OCI-LY7 (cell line): ENCODE results near the gene DAB1. TPM values are rescaled to one million over a fixed set of nuclear protein-coding genes. Genes with fewer than 3 reads are reported as not detected.

Experiments
- BruUV-seq: library from RNA; stranded (reverse); fragments of 400-500 nt; replicated peaks from 2 replicates; lab custom pipeline; 2021; lab: Mats Ljungman, UMichigan
- CTCF ChIA-PET: fragments of 300-600 bp; sonication (Branson Sonifier 250); formaldehyde crosslinking; loops from one replicate; lab custom pipeline; 2022; ENCODE audit warnings: antibody characterized with exemption; ENCODE audit not compliant: unreplicated experiment; lab: Charles Lee
- POLR2A ChIA-PET: fragments of 300-600 bp; sonication (Branson Sonifier 250); formaldehyde crosslinking; loops from one replicate; lab custom pipeline; 2022; ENCODE audit warnings: antibody characterized with exemption; lab: Charles Lee
- DNase-seq: peaks from one replicate; pipeline ENCODE4 v3.0.0-alpha.2; 2015; ENCODE audit warnings: low spot score
- H2AFZ ChIP-seq: fragments of 200-600 bp; sonication (generic), shearing (Covaris generic); 2 replicates; pipeline ENCODE4 v1.6.1; 2014; ENCODE audit warnings: mild to moderate bottlenecking, antibody characterized with exemption, low read length, moderate library complexity
- H3K27ac ChIP-seq: fragments of 200-600 bp; sonication (generic); 2 replicates; pipeline ENCODE4 v1.5.1; 2014; ENCODE audit warnings: mixed run types, low read depth, mild to moderate bottlenecking, moderate library complexity, low read length, inconsistent platforms; ENCODE audit not compliant: poor library complexity, severe bottlenecking
- H3K36me3 ChIP-seq: fragments of 200-600 bp; sonication (generic); 2 replicates; pipeline ENCODE4 v1.6.1; 2014; ENCODE audit warnings: mild to moderate bottlenecking, antibody characterized with exemption, low read length, moderate library complexity, mixed read lengths; ENCODE audit not compliant: insufficient read depth
- H3K4me1 ChIP-seq: fragments of 200-600 bp; sonication (generic); 2 replicates; pipeline ENCODE4 v1.5.1; 2014; ENCODE audit warnings: mild to moderate bottlenecking, low read length; ENCODE audit not compliant: insufficient read depth, poor library complexity, severe bottlenecking
- H3K4me2 ChIP-seq: fragments of 200-600 bp; sonication (generic); 2 replicates; pipeline ENCODE4 v1.6.1; 2014; ENCODE audit warnings: mild to moderate bottlenecking, low read length
- H3K4me3 ChIP-seq: fragments of 200-600 bp; sonication (generic); 2 replicates; pipeline ENCODE4 v1.5.1; 2014; ENCODE audit warnings: mild to moderate bottlenecking, low read depth, low read length; ENCODE audit not compliant: poor library complexity, severe bottlenecking
- H3K79me2 ChIP-seq: fragments of 200-600 bp; sonication (generic); 2 replicates; pipeline ENCODE4 v1.6.1; 2016; ENCODE audit warnings: low read depth, mild to moderate bottlenecking, low read length, moderate library complexity, mixed read lengths; ENCODE audit not compliant: insufficient read depth
- H3K9me2 ChIP-seq: fragments of 200-600 bp; sonication (generic); 2 replicates; pipeline ENCODE4 v1.6.1; 2016; ENCODE audit warnings: mild to moderate bottlenecking, low read length, mixed read lengths; ENCODE audit not compliant: insufficient read depth
- H3K9me3 ChIP-seq: fragments of 200-600 bp; sonication (generic); 2 replicates; pipeline ENCODE4 v1.6.1; 2014; ENCODE audit warnings: mild to moderate bottlenecking, mixed run types, low read length, mixed read lengths
- H4K20me1 ChIP-seq: fragments of 200-600 bp; sonication (generic); 2 replicates; pipeline ENCODE4 v1.6.1; 2014; ENCODE audit warnings: mild to moderate bottlenecking, antibody characterized with exemption, low read length, moderate library complexity, mixed read lengths; ENCODE audit not compliant: insufficient read depth
- EZH2phosphoT487 ChIP-seq: fragments of 200-600 bp; sonication (generic); IDR thresholded peaks from 2 replicates; pipeline ENCODE4 v1.6.1; 2018; ENCODE audit warnings: low read depth, borderline replicate concordance, mild to moderate bottlenecking, mixed run types, antibody characterized with exemption, low read length, moderate library complexity, mixed read lengths
- intact Hi-C: fragments of 100-400 bp; cut with micrococcal nuclease; formaldehyde crosslinking; loops from one replicate; pipeline ENCODE4 v1.10.0; 2022; ENCODE audit not compliant: unreplicated experiment
- total RNA-seq, 2 experiments: library from RNA; depleted of rRNA in 1 of 2; stranded (reverse); fragments of >200 nt in 1 of 2; shearing (Covaris generic) in 1 of 2; gene quantifications; 2 replicates each; pipeline ENCODE4 v1.2.3, GENCODE V29; 2014 to 2022
- TF ChIP-seq, protein P1 (sequence below): fragments of 200-600 bp; sonication (generic); conservative IDR thresholded peaks from 2 replicates; pipeline ENCODE4 v1.5.1; 2014; ENCODE audit warnings: mild to moderate bottlenecking, antibody characterized with exemption, low read length, moderate library complexity, mixed read lengths

The DAB1 gene
- total RNA-seq, 2 experiments from 2014 or later: not detected

DNA sequence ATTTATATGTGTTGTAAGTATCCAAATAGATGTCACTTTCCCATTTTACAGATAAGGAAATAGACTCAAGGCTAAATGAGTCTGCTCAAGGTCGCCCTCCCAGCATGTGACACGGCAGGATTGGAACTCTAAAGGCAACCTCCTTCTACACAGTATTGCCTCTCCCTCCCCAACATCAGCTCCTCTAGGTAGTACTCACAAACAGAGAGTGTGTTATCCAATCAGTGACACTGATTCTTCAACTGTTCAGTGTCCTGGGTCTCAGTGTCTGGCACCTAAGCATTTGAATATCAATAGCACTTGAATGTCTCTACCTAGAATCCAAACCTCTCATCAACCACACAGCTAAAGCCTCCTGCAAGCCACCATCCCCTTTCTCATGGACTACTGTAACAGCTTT lies 87.1 kb downstream of the DAB1 start:
- Histone ChIP-seq H3K4me1 (no peaks in the 10 kb centered on the region), H3K4me2 (no peak overlapping the region), H3K36me3 (no peaks in the 10 kb centered on the region), H3K79me2 (no peaks in the 10 kb centered on the region), H2AFZ (no peak overlapping the region), H3K9me2 (no peaks in the 10 kb centered on the region), H4K20me1 (no peaks in the 10 kb centered on the region), H3K27ac (no peak overlapping the region), H3K9me3 (no peaks in the 10 kb centered on the region), H3K4me3 (no peak overlapping the region)
- TF ChIP-seq, protein P1, sequence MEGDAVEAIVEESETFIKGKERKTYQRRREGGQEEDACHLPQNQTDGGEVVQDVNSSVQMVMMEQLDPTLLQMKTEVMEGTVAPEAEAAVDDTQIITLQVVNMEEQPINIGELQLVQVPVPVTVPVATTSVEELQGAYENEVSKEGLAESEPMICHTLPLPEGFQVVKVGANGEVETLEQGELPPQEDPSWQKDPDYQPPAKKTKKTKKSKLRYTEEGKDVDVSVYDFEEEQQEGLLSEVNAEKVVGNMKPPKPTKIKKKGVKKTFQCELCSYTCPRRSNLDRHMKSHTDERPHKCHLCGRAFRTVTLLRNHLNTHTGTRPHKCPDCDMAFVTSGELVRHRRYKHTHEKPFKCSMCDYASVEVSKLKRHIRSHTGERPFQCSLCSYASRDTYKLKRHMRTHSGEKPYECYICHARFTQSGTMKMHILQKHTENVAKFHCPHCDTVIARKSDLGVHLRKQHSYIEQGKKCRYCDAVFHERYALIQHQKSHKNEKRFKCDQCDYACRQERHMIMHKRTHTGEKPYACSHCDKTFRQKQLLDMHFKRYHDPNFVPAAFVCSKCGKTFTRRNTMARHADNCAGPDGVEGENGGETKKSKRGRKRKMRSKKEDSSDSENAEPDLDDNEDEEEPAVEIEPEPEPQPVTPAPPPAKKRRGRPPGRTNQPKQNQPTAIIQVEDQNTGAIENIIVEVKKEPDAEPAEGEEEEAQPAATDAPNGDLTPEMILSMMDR: no peak
- TF ChIP-seq EZH2phosphoT487: no peak
- intact Hi-C loops: no loop called here
- ChIA-PET CTCF (no interaction called here), POLR2A (no interaction called here)
- BruUV-seq: no TSS peak
- no peak for DNase-seq

DNA sequence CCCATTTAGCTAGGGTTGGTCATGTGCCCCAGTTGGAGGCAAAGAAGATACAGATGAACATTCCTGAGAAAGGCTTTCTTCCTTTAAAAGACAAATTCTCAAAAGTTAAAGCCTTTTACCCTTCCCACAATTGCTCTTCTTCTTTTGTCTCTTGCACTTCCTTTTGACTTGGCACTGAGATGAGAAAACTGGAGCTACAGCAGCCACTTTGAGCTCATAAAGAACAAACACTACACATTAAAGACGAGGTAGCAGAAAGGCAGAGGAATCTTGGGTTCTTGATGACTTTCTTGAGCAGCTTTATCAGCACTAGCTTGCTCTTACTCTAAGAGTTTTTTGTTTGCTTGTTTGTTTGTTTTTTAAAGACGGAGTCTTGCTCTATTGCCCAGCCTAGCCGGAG lies 92.2 kb downstream of the DAB1 start:
- Histone ChIP-seq H3K36me3 (no peaks in the 10 kb centered on the region), H2AFZ (no peak overlapping the region), H3K4me3 (no peak overlapping the region), H3K4me2 (no peak overlapping the region), H3K27ac (no peak overlapping the region), H3K4me1 (no peaks in the 10 kb centered on the region), H4K20me1 (no peaks in the 10 kb centered on the region), H3K9me3 (no peaks in the 10 kb centered on the region), H3K9me2 (no peaks in the 10 kb centered on the region), H3K79me2 (no peaks in the 10 kb centered on the region)
- no peak for DNase-seq
- TF ChIP-seq, protein P1: no peak
- no peak for TF ChIP-seq EZH2phosphoT487
- CTCF ChIA-PET: no interaction called here
- POLR2A ChIA-PET: interaction anchor here (0.6 kb wide), 1 partner anchor 23 kb away, joined by 3 read pairs; no protein-coding TSS in a partner anchor
- intact Hi-C loops: no loop called here
- BruUV-seq: no TSS peak

DNA sequence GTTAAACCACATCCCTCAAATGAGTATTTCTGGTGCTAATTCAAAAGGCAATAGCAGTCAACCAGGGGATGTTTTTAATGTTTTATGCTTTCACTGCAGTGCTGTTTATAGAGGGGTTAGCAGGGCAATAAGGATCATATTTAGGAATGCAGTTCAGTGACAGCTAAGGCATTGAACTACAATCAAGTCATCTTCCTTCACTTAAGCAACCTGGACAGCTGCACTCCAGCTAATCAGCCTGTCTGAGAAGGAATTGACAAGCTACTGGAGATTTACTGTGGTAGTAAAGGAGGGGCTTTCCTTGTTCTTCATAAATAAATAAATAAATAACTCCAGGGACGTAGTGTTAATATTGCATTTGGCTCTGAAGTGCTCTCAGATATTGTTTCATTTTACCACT lies 93.9 kb downstream of the DAB1 start:
- TF ChIP-seq EZH2phosphoT487: no peak
- TF ChIP-seq, protein P1: no peak
- no TSS peak for BruUV-seq
- intact Hi-C loops: loop anchor here (5.0 kb wide), 1 partner anchor 152 kb away; no protein-coding TSS in a partner anchor
- CTCF ChIA-PET: no interaction called here
- no peaks in the 10 kb centered on the region for H3K9me2 ChIP-seq
- POLR2A ChIA-PET: interaction anchor here (0.6 to 0.7 kb wide), 2 partner anchors 19 to 39 kb away, joined by 3 read pairs; no protein-coding TSS in a partner anchor
- H3K4me2 ChIP-seq: no peak overlapping the region
- no peaks in the 10 kb centered on the region for H3K79me2 ChIP-seq
- no peaks in the 10 kb centered on the region for H3K36me3 ChIP-seq
- no peaks in the 10 kb centered on the region for H4K20me1 ChIP-seq
- DNase-seq: no peak
- no peak overlapping the region for H3K4me3 ChIP-seq
- H3K4me1 ChIP-seq: no peaks in the 10 kb centered on the region
- H2AFZ ChIP-seq: no peak overlapping the region
- no peaks in the 10 kb centered on the region for H3K9me3 ChIP-seq
- no peak overlapping the region for H3K27ac ChIP-seq
